HFF-Myc (cell line): ENCODE results near the gene TGFB1I1.

Experiments
- DNase-seq: peaks from one replicate; pipeline ENCODE4 v3.0.0-alpha.2; 2011; ENCODE audit warnings: low read depth; ENCODE audit errors: extremely low read depth
- H3K4me3 ChIP-seq: replicated peaks from 2 replicates; pipeline ENCODE4 v1.5.1; 2011; ENCODE audit warnings: low read depth, mild to moderate bottlenecking, control low read depth, low read length
- TF ChIP-seq, protein P1 (sequence below): IDR thresholded peaks from 2 replicates; pipeline ENCODE4 v1.5.1; 2012; ENCODE audit warnings: mild to moderate bottlenecking, low read depth, low read length, control low read depth; ENCODE audit errors: missing control alignments

TGFB1I1 gene

DNA sequence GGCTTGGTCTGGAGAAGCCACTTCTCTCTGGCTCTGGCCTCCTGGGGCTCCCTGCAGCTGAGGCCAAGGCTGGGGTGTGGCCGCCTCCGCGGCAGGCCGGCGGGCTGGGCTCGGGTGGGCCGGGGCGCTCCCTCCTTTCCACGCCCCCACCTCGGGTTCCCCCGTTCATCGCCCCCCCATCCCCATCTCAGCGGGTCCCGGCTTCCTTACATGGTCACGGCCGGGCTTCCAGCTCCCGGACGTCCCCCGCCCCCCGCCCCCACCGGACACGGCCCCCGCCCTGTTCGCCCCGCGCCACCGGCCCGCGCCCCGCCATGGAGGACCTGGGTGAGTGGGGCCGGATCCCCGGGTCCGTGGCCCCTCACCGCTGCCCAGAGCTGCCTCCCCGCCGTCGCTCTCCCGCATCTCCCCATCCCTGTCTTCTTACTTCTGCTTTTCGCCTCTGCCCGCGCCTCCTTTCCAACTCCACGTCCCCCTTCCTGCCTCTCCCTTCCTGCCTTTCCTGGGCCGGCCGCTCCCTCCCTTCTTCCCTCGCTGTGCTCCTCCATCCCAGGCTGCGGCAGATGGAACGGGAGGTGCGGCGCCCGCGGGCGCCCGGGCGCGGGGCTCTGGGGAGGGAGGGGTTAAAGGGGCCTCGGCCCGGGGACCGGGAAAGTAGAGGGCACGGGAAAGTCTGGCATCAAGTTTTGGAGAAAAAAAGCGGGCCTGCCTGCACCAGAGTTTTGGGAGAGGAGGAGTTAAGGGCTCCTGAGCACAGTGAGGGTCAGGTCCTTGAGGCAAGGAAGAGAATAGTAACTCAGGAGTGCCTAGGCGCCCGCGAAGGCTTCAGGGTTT lies at the start of gene TGFB1I1:
TSS of gene TGFB1I1 (plus strand) at position 278 of the 834 bp plus-strand sequence. CDS start at position 315, 37 bp downstream.
- no peak for DNase-seq
- TF ChIP-seq, protein P1, sequence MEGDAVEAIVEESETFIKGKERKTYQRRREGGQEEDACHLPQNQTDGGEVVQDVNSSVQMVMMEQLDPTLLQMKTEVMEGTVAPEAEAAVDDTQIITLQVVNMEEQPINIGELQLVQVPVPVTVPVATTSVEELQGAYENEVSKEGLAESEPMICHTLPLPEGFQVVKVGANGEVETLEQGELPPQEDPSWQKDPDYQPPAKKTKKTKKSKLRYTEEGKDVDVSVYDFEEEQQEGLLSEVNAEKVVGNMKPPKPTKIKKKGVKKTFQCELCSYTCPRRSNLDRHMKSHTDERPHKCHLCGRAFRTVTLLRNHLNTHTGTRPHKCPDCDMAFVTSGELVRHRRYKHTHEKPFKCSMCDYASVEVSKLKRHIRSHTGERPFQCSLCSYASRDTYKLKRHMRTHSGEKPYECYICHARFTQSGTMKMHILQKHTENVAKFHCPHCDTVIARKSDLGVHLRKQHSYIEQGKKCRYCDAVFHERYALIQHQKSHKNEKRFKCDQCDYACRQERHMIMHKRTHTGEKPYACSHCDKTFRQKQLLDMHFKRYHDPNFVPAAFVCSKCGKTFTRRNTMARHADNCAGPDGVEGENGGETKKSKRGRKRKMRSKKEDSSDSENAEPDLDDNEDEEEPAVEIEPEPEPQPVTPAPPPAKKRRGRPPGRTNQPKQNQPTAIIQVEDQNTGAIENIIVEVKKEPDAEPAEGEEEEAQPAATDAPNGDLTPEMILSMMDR, result no peak
- peak within 1 kb of the TSS; percentile 68 for H3K4me3 ChIP-seq

DNA sequence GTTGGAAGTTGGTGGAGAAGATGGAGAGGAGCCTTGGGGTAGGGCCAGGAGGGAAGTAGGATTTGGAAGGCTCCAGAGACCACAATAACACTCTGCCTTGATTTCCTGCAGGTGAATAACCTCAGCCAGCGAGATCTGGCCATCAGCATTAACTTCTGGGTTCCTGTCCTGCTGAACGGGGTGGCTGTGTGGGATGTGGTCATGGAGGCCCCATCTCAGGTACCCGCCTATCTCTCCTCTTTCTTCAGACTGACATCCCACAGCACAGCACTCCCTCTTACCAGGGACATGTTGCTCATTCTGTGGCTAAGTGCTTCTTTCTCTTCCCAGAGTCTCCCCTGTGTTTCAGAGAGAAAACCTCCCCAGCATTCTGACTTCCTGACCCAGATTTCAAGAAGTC lies 48.7 kb upstream of the TGFB1I1 start:
- no peak for DNase-seq
- TF ChIP-seq, protein P1, result no peak
- H3K4me3 ChIP-seq, result no peak overlapping the region

DNA sequence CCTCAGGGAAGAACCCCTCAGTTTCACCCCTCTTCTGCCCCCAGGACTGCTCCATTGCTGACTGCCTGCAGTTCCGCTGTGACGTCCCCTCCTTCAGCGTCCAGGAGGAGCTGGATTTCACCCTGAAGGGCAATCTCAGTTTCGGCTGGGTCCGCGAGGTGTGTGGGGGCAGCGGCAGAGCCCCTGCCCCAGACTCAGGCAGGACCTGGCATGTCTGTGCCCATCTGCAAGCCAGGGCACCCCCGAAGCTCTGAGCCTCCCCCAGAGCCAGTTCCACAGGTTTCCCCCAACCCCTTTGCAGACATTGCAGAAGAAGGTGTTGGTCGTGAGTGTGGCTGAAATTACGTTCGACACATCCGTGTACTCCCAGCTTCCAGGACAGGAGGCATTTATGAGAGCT lies 48.2 kb upstream of the TGFB1I1 start:
- no peak overlapping the region for H3K4me3 ChIP-seq
- DNase-seq, result no peak
- TF ChIP-seq, protein P1, result no peak

DNA sequence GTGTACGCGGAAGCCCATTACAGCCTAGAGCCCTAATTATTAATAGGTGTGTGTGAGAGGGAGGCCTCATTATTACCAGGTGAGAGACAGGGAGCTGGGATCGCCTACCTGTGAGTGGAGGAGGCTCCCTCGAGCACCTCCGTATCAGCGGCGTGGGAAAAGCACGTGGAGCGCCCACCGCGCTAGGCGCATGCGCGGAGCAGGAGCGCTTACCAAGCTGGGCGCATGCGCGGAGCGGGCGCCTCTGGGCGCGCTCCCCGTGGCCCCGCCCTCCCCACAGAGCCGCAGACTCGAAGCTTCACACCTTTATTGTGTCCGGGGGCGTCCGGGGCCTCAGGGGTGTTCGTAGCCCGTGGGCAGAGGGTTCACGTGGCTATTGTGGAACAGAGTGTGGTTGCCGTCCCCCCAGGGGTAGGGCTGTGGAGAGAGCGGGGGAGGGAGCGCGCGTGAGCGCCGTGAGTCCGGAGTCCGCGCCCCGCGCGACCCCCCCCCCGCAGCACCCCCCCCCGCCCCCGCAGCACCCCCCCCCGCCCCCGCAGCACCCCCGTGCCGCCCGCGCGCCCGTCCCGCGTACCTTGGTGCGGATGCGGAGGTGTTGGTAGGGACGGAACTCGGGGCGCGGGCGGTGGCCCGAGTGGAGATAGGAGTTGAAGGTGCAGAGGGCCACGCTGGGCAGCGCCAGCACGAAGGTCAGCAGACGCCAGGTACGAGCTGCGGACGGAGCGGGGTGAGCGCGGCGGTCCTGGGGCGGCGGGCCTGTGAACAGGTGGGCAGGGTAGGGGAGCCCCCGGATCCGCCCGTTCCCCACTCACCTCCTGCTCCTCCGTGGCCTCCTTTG lies 44.3 kb upstream of the TGFB1I1 start:
- DNase-seq, result no peak
- no peak overlapping the region for H3K4me3 ChIP-seq
- TF ChIP-seq, protein P1, result no peak

- H3K4me3 ChIP-seq, result no peak within 1 kb of the TSS
- no peak for DNase-seq
- TF ChIP-seq, protein P1, result no peak
Measured at GRCh38 chr16:31428279-31428597, 43.7 kb upstream of the TGFB1I1 start, which contains the start of gene COX6A2. Gene COX6A2 (minus strand): TSS chr16:31428360. CDS start chr16:31428325, 35 bp downstream.

DNA sequence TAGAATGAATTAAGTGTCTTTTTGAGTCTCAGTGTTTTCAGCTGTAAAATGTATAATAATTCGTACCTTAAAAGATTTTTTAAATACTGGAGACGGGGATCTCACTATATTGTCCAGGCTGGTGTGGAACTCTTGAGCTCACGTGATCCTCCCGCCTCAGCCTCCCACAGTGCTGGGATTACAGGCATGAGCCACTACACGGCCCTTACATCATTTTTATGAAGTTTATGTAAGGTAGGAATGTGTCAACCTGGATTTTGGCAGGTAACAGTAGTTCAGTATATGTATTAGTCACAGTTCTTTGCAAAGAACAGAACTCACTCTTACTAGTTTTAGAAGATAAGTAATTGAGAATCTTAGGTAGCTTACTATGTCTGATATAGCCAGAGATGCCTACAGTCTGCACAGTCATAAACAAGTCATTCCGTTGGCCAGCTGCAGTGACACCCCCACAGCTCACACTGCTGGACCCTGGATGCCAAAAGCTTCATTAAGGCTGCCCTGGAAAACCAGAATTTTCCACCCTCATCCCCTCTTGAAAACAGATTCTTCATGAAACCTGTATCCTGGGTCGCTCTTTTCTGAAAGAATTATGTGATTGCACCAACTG lies 43.2 kb upstream of the TGFB1I1 start:
- no peak overlapping the region for H3K4me3 ChIP-seq
- TF ChIP-seq, protein P1, result no peak
- no peak for DNase-seq
